Nephron (organoid): ENCODE data around the gene NARS2.
A peak's percentile ranks its signal among the peaks of the same experiment; 100 is the strongest.

Source experiments
- H3K27ac Mint-ChIP-seq, 3 experiments: 2 replicates each; pipeline ENCODE4 v1.8.0; 2020; ENCODE audit warnings: mixed read lengths in 3 of 3, mild to moderate bottlenecking in 2 of 3, moderate library complexity in 1 of 3
- H3K27me3 Mint-ChIP-seq: 2 replicates; pipeline ENCODE4 v1.8.0; 2021; ENCODE audit warnings: low read depth, mild to moderate bottlenecking, moderate library complexity, mixed read lengths
- H3K36me3 Mint-ChIP-seq: 2 replicates; pipeline ENCODE4 v1.8.0; 2020; ENCODE audit warnings: low read depth, mixed read lengths
- H3K4me1 Mint-ChIP-seq: 2 replicates; pipeline ENCODE4 v1.8.0; 2020; ENCODE audit warnings: mixed read lengths
- H3K4me3 Mint-ChIP-seq, 3 experiments: 2 replicates each; pipeline ENCODE4 v1.8.0; 2020; ENCODE audit warnings: mild to moderate bottlenecking in 3 of 3, mixed read lengths in 3 of 3, moderate library complexity in 2 of 3
- H3K9me3 Mint-ChIP-seq: 2 replicates; pipeline ENCODE4 v1.8.0; 2020; ENCODE audit warnings: mixed read lengths
- CTCF ChIP-seq, 3 experiments: fragments of 200-600 bp; sonication (generic); IDR thresholded peaks; one replicate each; pipeline ENCODE4 v1.5.0; 2021; ENCODE audit warnings: antibody characterized with exemption in 3 of 3; ENCODE audit not compliant: unreplicated experiment in 3 of 3

NARS2 gene

DNA sequence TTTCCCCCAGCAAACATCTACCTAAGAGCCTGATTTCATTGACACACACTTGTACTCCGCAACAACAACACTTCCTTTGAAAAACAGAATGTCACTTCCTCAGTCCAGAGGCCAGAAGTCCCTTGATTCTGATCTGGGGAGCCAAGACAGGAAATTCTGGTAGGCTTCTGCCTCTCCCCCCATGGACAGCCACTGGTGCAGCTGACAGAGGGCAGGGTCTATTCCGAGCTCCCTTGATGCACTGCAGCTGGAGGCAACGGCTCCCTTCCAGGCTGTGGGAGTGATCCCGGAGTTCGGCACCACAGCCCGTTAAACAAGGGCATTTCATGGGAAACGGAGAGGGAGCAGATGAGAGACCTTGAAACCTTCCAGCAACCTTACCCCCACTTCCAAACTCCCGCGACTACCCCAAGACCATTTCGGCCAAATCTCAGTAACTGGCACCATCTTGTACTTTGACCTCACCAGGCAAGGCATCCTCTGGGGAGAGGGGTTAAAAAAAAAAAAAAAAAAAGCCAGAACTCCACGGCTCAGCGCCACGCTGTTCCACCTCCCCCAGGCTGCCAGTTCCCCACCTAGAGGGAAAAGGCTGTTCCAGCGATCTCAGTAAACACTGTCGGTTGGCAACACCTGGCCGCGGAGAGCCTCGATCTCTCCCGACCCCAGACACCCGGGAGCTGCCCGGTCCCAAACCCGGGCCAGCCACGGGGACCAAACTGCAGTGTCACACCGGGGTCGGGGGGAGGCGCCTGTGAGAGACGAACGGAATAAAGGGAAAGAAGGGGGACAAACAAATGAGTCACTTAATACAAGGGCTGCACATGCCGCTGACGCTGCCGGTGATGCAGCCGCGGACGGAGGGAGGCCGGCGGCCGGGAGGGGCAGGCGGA, 158.1 kb downstream of the NARS2 start:
- H3K27me3 Mint-ChIP-seq: no peaks in the 10 kb centered on the region
- peak overlapping the region; percentile 93 to 99 (median 95) for H3K4me3 Mint-ChIP-seq
- H3K36me3 Mint-ChIP-seq: no peaks in the 10 kb centered on the region
- no peaks in the 10 kb centered on the region for H3K9me3 Mint-ChIP-seq
- peak overlapping the region; percentile 84 to 92 (median 86) for H3K27ac Mint-ChIP-seq
- TF ChIP-seq CTCF (IDR thresholded peaks at IDR 0.05; ENCODE audit: unreplicated experiment in 3 of 3): peak; percentile 31 to 53 (median 49)
- H3K4me1 Mint-ChIP-seq: peaks cover 44% of the 10 kb centered on the region

GRCh38 chr11:78415338-78415737, 159.3 kb downstream of the NARS2 start:
- H3K9me3 Mint-ChIP-seq: peaks cover 2% of the 10 kb centered on the region
- peaks cover 35% of the 10 kb centered on the region for H3K4me1 Mint-ChIP-seq
- H3K27me3 Mint-ChIP-seq: no peaks in the 10 kb centered on the region
- peak overlapping the region; percentile 63 to 79 (median 69) for H3K4me3 Mint-ChIP-seq
- H3K36me3 Mint-ChIP-seq: peaks cover 4% of the 10 kb centered on the region
- peak overlapping the region; percentile 11 to 92 (median 69) for H3K27ac Mint-ChIP-seq
- TF ChIP-seq CTCF (IDR thresholded peaks at IDR 0.05; ENCODE audit: unreplicated experiment in 3 of 3): no peak

- Mint-ChIP-seq H3K27ac (no peak overlapping the region), H3K27me3 (no peaks in the 10 kb centered on the region), H3K4me1 (peaks cover 29% of the 10 kb centered on the region), H3K36me3 (peaks cover 10% of the 10 kb centered on the region), H3K4me3 (peak overlapping the region in 2 of 3 experiments; percentile 24 to 31), H3K9me3 (peaks cover 6% of the 10 kb centered on the region)
- peak; percentile 48 to 56 (median 52) for TF ChIP-seq CTCF (IDR thresholded peaks at IDR 0.05; ENCODE audit: unreplicated experiment in 3 of 3)
Observed at GRCh38 chr11:78414321-78415051, 160.2 kb downstream of the NARS2 start.

DNA sequence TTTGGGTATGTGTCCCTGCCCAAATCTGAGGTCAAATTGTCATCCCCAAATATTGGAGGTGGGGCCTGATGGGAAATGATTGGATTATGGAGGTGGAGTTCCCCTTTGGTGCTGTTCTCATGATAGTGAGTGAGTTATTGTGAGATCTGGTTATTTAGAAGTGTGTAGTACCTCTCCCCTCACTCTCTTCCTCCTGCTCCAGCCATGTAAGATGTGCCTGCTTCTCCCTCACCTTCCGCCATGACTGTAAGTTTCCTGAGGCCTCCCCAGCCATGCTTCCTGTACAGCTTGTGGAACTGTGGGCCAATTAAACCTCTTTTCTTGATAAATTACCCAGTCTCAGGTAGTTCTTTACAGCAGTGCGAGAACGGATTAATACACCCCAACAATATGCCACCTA, 166.0 kb downstream of the NARS2 start:
- H3K4me3 Mint-ChIP-seq: no peak overlapping the region
- H3K4me1 Mint-ChIP-seq: peaks cover 10% of the 10 kb centered on the region

DNA sequence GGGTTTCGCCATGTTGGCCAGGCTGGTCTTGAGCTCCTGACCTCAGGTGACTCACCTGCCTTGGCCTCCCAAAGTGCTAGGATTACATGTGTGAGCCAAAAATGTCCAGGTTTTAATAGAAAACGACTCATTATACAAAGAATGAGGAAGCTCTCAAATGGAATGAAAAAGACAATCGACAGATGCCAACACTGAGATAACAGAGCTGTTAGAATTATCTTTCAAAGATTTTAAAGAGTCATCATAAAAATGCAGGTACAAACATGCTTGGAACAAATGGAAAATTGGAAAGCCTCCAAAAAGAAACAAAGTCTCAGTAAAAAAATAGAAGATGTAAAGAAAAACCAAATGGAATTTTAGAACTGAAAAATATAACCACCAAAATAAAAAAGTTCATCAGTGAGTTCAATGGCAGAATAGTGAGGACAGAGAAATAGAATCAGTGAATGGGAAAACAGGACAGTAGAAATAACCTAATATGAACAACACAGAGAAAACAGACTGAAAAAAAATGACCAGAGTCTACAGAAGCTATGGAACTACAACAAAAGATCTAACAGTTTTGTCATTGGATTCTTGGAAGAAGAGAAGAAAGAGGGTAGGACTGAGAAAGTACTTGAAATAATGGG, 168.0 kb downstream of the NARS2 start:
- Mint-ChIP-seq H3K4me3 (no peak overlapping the region), H3K36me3 (peaks cover 48% of the 10 kb centered on the region), H3K27ac (no peak overlapping the region), H3K9me3 (peaks cover 40% of the 10 kb centered on the region), H3K4me1 (peaks cover 9% of the 10 kb centered on the region), H3K27me3 (no peaks in the 10 kb centered on the region)
- TF ChIP-seq CTCF (IDR thresholded peaks at IDR 0.05; ENCODE audit: unreplicated experiment in 3 of 3): no peak

More for the DNA sequence above, 166.0 kb downstream of the NARS2 start:
- Mint-ChIP-seq H3K36me3 (peaks cover 48% of the 10 kb centered on the region), H3K27me3 (no peaks in the 10 kb centered on the region), H3K27ac (no peak overlapping the region), H3K9me3 (peaks cover 40% of the 10 kb centered on the region)
- TF ChIP-seq CTCF (IDR thresholded peaks at IDR 0.05; ENCODE audit: unreplicated experiment in 3 of 3): no peak
